Mammary epithelial cell (primary cell): ENCODE measurements around the gene MPHOSPH6.

Source experiments
- CTCF ChIP-seq, 2 donors: IDR thresholded peaks in 1 of 2; conservative IDR thresholded peaks in 1 of 2; 2 replicates each; pipeline ENCODE4 v1.5.1; 2011 to 2012; ENCODE audit warnings: inconsistent platforms in 2 of 2, low read length in 2 of 2, mild to moderate bottlenecking in 2 of 2, control low read depth in 1 of 2, low read depth in 1 of 2; ENCODE audit not compliant: insufficient read depth in 1 of 2; ENCODE audit errors: extremely low read depth in 1 of 2
- EZH2 ChIP-seq: IDR thresholded peaks from 2 replicates; pipeline ENCODE4 v1.6.1; 2012; ENCODE audit warnings: low read length, inconsistent platforms, borderline replicate concordance

GRCh38 chr16:82167670-82168069 is 2.4 kb downstream of the MPHOSPH6 start:
- TF ChIP-seq CTCF (conservative IDR thresholded peaks at IDR 0.05 in 1 of 2, IDR thresholded peaks at IDR 0.05 in 1 of 2; ENCODE audit: extremely low read depth in 1 of 2, insufficient read depth in 1 of 2, low read depth in 1 of 2, low read length in 2 of 2) = no peak
- no peak for TF ChIP-seq EZH2
